OCI-LY1 (cell line): ENCODE measurements around the gene TSPAN32.

Experiments used
- EZH2 ChIP-seq: fragments of 200-600 bp; sonication (generic), shearing (Covaris generic); IDR thresholded peaks from 2 replicates; pipeline ENCODE4 v1.8.0; 2017; ENCODE audit warnings: borderline replicate concordance, mixed run types, mild to moderate bottlenecking, antibody characterized with exemption, low read length, moderate library complexity, mixed read lengths
- TF ChIP-seq, protein P1 (sequence below): fragments of 200-600 bp; sonication (generic), shearing (Covaris generic); IDR thresholded peaks from 2 replicates; pipeline ENCODE4 v1.5.1; 2017; ENCODE audit warnings: mild to moderate bottlenecking, antibody characterized with exemption, low read length, moderate library complexity, mixed read lengths

DNA sequence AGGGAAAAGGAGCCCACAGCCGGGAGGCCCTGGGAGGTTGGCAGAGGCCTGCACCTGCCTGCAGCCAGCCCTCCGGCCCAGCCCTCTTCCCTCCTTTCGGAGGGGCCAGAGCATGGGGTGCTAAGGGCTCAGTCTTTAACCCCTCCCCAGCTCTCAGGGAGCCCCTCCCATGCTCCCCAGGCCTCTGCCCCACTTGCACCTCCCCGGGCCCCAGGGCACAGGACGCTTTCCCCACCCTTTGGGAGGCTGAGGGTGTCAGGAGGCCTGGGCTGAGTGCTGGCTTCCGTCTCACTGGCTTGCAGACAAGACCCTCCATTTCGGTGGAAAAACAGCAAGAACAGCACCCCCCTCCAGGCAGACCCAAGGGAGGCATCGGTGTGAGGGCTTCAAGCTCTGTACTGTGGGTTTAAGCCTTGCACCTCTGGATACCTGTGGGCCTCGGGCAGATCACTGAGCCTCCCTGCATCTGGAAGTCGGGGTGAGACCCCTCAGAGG, 38.7 kb upstream of the TSPAN32 start:
- TF ChIP-seq, protein P1, sequence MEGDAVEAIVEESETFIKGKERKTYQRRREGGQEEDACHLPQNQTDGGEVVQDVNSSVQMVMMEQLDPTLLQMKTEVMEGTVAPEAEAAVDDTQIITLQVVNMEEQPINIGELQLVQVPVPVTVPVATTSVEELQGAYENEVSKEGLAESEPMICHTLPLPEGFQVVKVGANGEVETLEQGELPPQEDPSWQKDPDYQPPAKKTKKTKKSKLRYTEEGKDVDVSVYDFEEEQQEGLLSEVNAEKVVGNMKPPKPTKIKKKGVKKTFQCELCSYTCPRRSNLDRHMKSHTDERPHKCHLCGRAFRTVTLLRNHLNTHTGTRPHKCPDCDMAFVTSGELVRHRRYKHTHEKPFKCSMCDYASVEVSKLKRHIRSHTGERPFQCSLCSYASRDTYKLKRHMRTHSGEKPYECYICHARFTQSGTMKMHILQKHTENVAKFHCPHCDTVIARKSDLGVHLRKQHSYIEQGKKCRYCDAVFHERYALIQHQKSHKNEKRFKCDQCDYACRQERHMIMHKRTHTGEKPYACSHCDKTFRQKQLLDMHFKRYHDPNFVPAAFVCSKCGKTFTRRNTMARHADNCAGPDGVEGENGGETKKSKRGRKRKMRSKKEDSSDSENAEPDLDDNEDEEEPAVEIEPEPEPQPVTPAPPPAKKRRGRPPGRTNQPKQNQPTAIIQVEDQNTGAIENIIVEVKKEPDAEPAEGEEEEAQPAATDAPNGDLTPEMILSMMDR = no peak
- TF ChIP-seq EZH2 = no peak
